Midbrain (tissue), 1 donor: Measurements from ENCODE around the gene PPP2R5C.
A peak's percentile ranks its signal among the peaks of the same experiment; 100 is the strongest.

ENCODE experiments used
- DNase-seq: peaks from one replicate; lab custom pipeline; 2025; lab: John Stamatoyannopoulos, UW

The PPP2R5C gene

DNA sequence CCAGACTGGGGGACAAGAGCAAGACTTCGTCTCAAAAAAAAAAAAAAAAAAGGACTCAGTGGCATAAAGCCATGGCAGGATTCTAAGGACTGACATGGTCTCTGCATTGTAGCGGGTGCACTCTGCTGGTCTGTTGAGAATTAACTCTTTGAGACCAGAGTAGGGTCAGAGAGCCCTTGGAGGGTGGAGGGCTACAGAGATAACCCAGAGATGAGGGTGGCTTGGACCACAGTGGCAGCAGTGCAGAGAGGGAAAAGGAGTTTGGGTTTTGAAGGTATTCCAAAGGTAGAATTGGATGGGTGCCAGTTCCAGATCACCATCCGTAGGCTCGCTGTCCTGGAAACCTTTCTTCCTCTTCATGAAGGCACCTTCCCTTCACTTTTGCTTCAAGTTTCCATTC is 188.6 kb downstream of the PPP2R5C start:
- no peak for DNase-seq

DNA sequence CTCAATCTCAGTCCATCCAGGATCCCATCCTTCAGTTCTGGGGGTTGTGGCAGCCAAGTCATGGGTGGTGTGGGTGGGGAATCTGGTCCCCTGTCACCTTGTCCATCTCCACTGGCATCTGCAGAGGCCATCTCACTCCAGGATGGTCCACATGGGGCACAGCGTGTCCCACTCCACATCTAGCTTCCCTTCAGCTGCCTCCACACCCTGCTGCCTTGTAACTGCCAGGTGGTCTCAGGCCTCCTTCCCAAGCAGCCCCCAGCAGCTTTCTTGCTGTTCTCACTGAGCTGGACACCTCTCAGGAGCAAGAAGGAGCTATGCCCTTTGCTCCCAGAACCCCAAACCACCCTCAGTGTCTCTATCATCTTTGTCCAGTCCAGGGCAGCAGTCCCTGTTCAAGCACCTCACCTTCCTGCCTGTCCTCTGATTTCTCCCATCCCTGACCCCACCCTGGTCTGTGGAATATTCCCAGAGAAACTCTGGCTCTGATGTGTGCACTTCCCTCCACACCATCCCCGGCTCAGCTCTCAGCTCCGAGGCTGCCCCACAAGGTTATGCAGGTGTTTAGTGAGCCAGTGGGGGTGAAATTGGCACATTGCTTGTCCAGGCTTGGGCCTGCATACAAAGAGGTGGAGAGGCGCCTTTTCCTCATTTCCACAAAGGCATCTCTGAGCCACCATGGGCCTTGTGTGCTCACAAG is 189.2 kb downstream of the PPP2R5C start:
- DNase-seq: no peak

DNA sequence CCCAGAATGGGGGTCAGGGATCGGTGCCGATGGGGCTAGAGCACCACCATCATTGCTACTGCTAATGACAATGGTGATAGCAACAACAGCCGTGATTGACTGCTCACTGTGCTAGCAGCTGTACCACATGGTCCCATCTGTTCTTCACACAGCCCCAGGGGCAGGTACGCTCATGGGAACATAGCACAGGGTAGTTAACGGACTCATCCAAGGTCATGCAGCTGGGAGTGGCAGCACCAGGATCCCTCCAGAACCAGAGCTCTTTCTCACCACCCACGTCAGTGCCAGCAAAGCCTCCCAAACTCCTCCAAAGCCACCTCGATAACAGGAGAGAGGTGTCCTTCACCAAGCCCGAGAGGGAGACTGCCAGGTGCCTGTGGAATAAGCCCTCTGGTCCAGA is 191.6 kb downstream of the PPP2R5C start:
- no peak for DNase-seq

DNA sequence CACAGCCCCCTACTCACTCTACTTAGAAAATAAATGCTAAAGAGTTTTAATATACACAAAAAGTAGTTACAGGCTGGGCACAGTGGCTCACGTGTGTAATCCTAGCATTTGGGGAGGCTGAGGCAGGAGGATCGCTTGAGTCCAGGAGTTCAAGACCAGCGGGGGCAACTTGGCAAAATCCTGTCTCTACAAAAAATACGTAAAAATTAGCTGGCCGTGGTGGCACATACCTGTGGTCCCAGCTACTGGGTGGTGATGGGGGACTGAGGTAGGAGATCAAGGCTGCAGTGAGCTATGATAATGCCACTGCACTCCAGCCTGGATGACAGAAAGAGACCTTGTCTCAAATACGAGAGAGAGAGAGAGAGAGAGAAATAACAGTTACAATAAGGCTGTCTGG is 193.0 kb downstream of the PPP2R5C start:
- no peak for DNase-seq

DNA sequence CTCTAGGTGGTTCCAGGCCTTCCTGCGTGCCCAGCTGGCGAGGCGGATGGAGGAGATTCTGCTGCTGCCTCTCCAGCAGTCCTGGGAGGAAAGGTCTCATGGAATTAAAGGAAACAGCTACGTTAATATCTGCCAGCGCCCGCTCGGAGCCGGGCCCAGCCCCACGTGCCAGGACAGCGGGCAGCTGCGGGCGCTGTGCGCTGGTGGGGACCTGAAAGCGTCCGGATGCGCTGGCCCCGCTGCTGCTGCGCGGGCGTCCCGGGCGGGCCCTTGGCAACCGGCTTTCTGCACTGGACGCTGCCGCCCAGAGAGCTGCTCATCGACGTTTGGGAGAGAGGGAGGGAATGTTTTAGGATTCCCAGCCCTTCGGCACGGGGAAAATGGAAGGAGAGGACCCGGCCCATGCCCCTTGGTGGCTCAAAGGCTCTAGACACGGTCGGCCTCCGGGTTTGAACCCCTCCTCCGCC is 194.2 kb downstream of the PPP2R5C start:
- DNase-seq: no peak

DNA sequence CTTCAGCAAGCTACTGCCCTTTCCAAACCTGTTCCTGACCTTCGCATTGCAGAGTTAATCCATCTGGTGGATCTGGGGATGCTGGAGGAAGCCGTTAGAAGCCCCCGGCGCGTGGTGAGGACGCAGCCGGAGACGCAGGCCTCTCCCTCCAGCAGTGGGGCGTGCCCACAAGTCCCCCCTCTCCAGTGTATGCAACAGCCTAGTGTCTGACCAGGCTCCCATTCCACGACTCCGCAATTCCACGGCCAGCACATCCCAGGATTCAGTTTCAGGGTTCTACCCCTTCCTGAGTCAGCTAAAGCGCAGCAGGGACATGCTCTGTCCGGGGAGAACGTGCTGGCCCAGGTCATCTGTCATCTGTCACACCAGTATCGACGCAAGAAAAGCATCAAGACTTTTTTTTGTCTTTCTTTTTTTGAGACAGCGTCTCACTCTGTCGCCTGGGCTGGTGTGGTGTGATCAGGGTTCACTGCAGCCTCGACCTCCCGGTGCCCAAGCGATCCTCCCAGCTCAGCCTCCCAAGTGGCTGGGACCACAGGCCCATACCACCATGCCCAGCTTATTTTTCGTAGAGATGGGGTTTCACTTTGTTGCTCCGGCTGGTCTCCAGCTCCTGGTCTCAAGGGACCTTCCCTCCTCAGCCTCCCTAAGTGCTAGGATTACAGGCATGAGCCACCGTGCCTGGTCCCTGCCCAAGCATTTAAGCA is 194.8 kb downstream of the PPP2R5C start:
- DNase-seq: no peak

DNA sequence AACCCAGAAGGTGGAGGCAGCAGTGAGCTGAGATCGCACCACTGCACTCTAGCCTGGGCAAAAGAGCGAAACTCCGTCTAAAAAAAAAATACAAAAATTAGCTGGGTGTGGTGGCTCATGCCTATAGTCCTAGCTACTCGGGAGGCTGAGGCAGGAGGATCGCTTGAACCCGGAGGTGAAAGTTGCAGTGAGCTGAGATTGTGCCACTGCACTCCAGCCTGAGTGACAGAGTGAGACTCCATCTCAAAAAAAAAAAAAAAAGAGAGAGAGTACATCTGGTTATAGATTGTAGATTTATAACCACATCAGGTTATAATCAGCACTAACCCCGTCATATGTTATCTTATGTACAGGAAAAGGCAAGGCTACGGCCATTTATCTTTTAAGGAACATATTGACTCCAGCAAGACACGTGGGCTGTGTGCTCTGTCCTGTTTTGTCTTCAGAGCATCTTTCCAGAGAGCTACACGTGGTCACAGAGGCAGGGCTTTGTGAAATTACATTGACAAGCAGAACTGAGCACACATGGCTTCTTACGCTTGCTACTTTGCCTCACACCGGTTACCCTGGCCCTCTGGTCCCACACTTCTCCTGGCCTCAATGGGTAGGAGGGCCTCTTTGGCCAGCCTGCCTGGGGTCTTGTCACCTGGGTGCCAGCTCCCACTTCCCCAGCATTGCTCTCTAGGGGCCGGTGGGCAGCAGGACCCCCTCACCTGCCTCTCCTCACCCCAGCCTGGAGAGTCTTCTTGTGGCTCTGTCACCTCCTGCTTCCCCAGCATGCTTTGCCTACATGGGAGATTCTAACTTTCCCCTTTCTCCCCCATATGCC is 196.1 kb downstream of the PPP2R5C start:
- no peak for DNase-seq

DNA sequence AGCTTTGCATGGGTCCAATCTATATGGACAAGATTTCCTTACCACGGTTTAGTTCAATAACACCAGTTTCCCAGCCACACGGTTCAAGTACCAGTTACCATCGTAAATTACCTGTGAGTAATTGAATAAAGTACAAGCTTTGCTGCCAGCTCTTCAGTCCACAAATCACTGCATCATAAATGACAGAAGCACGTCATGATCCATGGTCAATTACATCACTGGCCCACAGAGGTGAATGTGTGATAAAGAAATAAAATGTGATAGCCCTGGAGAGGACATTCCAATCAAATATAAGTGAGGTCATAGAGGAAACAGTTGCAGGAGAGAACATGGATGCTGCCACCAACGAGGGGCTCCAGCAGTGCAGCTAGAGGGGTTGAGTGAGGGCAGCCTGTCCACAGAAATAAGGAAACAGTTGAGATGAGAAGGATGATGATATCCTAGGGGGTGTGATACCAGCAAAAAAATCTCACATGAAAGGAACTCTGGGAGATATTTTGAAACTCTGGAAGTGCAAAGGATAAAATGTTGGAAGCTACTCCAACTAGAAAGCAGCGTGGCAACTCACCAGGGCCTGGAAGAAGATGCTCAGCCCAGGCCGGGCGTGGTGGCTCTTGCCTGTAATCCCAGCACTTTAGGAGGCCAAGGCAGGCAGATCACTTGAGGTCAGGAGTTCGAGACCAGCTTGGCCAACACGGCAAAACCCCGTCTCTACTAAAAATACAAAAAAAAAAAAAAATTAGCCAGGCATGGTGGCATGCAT is 197.1 kb downstream of the PPP2R5C start:
- DNase-seq: no peak

DNA sequence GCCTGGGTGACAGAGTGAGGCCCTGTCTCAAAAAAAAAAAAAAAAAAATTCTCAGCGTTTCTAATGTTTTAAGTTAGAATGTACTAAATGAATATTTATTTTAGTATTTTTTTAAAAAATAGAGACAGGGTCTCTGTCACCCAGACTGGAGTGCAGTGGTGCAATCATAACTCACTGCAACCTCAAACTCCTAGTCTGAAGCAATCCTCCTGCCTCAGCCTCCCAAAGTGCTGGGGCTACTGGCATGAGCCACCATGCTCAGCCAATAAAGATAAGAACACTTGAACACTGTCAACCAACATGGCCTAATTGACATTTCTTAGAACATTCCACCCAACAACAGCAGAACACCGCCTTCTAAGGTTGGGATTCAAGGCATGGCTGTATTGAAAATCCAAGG is 197.8 kb downstream of the PPP2R5C start:
- DNase-seq: no peak

DNA sequence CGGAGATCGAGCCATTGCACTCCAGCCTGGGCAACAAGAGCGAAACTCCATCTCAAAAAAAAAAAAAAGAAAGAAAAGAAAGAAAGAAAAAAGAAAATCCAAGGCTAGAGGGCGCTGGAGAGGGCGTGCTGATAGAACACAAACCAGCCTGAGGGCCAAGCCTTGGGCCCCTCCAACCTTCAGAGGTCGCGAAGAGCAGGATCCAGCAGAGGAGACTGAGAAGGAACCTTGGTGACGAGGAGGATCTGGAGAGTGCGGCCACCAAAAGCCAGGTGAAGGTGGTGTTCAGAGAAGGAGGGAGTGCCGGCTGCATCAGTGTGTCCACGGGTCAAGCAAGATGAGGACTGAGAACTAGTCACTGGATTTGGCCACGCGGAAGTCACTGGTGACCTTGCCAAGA is 198.7 kb downstream of the PPP2R5C start:
- no peak for DNase-seq

DNA sequence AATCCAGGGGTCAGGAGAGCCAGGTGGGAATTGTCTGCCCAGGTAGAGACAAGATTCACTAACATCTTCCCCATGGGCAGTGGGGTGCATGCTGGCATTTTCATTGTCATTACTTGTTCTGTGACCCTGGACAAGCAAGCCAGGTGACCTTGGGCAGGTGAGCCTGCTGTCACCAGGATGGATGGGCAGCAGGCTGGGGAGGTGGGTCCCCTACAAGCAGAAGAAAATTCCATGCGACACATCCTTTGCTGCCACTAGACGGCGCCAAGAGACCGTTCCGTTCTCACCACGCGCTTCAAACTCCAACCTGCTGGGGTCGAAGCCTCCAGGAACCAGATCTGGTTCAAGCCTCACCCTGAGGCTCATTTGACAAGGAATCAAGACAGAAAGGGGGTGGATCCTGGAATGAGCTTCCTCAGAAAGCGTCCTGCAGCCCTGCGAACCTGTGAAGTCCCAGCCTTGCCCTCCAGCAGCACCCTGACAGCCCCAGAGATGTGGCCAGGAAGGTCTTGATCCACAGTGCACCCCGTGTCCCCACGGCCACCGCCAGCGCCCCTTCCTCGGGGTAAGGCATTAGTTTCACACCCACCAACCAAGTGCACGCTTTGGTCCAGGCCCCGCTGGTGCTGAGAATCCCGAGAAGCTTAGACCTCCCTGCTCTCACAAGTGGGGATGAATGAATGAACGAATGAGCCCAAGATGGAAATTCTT is 199.7 kb downstream of the PPP2R5C start:
- peak; percentile 75 for DNase-seq

DNA sequence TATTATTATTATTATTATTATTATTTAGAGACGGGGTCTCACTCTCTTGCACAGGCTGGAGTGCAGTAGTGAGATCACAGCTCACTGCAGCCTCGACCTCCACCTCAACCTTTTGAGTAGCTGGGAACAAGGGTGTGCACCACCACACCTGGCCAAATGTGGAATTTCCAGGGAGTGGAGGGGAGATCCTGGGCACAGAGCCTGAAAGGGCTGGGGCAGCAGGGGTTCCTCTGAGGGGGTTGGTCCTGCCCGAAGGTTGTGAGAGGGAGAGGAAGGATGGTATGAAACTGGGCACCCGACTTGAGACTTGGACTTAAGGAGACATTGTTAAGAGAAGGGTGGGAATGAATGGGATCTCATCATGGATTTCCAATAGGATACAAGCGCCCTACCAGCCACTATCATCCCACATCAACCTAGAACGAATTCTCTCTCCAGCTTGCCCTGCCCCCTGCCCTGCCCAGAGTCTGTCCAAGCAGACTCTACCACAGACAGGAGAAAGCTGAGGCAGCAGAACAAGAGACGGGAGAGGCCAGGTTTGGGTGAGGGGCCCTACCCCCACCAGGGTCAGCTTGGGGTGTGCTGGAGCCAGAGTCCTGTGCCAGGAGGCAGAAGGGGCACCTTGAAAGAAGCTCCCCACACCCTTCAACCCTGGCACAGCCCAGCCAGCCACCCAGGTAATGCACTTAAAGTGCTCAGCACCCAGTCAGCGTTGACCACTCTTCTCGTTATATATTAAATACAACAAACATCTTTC is 200.4 kb downstream of the PPP2R5C start:
- no peak for DNase-seq

DNA sequence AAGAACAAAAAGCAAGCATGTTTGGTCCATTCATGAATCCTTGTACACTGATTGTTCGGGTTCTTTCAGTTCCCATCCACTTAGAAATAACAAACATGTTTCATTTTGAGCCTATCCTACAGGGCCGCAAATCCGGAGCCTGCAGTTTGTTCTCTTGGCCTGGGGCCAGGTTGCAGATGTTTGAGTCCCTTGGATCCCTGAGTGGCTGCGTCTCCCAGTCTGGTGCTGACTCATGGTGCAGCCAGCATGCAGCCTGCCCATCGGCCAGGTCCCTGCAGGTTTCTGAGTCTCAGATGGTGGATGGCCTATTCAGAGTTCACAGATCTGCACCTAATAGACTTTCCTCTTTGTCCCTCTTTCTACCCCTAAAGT is 201.0 kb downstream of the PPP2R5C start:
- peak; percentile 20 for DNase-seq

DNA sequence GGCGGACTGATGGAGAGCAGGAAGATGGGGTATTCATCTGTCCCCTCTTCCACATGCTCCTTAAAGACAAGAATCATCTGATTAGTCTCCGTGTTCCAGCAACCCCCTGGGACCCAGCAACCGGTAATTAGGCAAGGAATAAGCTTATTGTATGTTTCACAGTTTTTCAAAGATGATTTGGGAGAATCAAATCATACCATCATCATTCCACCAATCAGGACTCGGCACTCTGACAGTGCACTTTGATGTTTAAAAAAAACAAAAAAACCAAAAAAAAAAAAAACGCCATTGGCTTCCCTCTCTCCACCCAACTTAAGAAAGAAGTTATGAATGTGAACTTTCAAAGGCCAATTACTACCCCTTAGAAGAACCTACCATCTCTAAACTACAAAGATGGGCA is 201.5 kb downstream of the PPP2R5C start:
- no peak for DNase-seq

DNA sequence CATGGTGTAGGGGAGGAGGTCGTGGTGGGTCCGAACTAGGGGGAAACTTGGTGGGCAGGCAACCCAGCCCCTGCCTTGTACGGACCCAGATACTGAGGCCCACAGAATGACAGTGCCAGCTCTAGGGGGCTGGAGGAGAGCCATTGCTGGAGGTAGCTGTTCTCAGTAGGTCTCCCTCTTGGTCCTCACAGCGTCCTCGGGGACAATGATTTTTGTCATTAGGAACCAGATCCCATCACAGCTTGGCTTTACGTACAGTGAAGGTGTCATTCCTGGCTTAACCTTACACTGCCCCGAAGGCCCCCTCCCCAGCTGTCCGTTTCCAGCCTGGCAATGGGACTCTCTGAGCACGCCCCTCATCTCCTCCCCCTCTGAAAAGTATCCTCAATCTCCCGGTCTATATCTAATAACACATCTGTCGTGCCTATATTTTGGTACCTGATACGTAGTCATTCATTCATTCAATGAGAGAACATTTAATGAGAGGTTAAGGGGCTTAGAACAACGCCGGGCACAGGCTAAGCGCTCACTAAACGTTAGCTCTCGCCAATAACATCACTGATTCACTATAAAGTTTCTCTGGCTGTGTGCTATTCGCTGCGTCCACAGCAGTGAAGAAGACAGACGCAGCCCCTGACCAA is 202.3 kb downstream of the PPP2R5C start:
- no peak for DNase-seq

DNA sequence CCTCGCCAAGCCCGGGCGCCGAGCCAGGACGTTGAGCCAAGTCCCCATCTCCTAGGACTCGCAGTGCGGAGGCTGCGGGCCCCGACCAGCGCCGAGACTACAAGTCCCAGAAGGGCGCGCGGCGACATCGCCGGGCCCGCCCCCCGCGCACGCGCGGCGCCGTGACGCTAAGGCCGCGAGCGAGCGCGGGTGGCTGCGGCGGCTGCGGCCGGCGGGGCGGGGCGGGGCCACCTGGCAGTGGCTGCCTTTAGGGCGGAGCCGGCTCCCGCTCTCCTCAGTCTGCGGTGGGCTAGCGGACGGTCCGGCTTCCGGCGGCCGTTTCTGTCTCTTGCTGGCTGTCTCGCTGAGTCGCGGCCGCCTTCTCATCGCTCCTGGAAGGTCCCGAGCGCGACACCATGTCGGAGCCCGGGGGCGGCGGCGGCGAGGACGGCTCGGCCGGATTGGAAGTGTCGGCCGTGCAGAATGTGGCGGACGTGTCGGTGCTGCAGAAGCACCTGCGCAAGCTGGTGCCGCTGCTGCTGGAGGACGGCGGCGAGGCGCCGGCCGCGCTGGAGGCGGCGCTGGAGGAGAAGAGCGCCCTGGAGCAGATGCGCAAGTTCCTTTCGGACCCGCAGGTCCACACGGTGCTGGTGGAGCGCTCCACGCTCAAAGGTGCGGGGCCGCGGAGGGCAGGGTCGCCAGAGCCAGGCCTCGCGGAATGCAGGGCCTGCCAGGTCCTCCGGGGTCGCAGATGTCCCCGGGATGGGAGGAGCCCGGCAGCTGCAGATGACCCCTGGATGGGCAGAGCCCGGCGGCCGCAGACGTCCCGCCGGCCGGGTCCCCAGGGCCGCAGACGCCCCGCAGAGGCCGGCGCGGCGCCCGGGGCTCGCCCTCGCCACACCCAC is 203.0 kb downstream of the PPP2R5C start, which contains the start of gene DYNC1H1:
Gene DYNC1H1, plus strand, starts transcription at position 277 of the 884 bp plus-strand sequence. Its CDS starts 119 bp downstream, at position 396.
- peak; percentile 90 for DNase-seq

DNA sequence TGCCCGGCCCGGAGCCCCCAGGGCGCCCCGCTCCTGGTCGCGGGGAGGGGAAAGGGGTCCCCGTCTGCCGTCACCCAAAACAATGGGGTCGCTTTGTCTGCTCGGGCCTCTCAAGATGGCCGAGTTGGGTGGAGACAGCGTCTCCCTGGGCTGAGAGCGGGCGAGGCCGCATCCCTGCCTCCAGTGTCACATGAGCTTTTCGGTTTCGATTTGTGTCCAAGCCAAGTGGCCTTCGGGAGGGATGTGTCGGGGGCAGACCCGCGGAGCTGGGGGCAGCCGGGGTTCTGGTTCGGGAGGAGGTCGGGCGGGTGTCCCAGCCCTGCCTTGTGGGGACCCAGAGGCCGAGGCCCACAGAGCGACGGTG is 203.7 kb downstream of the PPP2R5C start:
- peak; percentile 66 for DNase-seq

DNA sequence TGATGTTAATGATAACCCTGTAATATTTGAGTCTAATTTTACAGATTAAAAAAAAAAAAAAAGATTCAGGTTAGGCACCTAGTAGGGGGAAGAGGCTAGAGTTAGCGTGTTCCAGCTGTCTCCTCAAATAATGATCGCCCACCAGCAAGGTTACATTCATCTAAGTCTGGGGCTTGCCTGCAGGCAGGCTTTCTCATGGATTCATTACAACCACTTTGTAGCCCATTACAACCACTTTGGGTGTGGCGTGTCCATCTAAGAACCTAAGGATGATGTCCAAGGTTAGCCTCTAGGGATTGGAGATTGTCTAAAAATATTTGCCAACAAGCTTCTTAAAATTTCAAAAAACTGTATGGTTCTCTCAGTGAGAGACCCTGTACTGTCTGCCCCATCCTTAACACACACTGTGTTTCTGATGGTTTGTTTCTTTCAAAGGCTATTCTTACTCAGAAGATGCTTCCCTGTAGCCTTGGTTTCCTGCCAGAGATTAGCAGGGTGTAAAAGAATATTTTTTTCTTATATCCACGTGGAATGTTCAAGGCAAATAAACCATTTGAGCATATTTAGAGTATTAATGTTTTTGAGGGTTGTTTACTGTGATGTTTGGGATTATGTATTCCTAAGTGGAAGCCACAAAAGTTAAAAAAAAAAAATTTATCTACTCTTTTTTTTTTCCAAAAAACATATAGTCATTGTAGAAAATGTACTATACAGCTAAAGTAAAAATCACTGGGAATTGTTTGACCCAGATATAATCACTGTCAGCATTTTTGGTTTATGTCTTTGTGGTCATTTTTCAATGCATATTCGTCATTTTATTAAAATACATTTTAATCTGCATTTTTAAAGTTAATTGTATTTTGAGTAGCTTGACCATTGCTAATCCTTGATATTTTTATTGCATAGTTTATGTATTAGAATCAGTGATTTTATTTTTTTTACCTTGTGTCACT is 204.5 kb downstream of the PPP2R5C start:
- no peak for DNase-seq
